ENCODE data around the gene CYP26C1.

Gene CYP26C1

DNA sequence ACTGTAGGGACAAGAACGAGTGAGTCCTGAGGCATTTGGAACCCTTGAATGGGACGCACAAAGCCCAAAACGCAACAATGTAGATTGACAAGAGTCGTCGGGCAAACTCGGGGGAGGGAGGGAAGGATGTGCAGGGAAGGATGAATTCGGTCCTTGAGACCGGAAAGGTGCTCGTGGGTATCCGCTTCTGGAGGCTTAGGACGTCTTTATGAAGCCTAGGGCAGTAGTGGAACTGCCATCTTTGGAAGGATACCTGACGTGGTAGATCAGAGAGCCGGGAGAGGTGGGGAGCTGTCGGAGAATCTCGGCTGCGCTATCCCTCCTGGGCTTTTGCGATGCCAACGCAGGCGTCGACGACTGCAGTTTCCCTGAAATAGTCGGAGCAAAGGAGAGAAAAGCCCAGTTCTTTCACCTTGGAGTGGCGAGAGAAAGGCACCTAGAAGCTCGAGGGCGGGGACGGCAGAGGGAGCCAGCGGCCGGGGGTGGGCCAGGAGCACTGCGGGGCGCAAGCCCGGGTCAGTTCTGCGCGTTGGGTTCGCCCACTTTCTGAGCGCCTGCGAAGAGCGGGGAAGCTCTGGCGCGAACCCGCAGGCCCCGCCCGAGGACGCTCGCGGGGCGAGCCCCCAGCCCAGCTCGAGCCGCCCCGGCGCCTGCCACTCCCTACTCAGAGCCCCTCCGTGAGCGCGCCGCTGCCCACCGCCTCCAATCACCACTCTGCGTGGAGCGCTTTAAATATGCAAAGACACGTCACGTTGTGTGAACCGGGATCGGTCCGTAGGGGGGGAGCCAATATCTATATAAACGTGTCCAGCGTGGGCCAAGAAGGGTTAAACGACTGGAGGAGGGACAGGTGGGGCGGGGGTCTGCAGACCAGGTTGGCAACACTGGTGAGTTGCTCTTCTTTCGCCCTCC is at the start of gene CYP26C1:
TSS of gene CYP26C1 (plus strand) at position 824 of the 912 bp plus-strand sequence. CDS start 466 bp downstream, outside the sequence.
- no peak for DNase-seq

GRCh38 chr10:93015722-93016121 is 44.9 kb upstream of the CYP26C1 start:
- DNase-seq = no peak

GRCh38 chr10:93023013-93023650 is 37.5 kb upstream of the CYP26C1 start:
- DNase-seq = no peak

DNA sequence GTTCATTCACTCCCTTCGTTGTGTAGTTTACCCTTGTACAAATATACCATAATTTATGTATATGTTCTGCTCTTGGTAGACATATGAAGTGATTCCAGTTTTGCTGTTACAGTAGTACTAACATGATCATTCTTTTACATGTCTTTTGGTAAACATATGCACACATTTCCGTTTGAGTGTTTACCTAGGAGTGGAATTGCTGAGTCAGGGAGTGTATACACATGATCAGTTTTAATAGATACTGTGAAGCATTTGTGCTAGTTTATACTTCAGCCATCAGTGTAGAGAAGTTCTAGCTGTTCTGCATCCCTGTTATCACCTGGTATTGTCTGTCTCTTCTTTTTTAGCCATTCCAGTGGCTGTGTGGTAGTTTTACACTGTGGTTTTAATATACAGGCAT is 34.5 kb upstream of the CYP26C1 start:
- DNase-seq = no peak

GRCh38 chr10:93027508-93027907 is 33.1 kb upstream of the CYP26C1 start:
- DNase-seq = no peak

- DNase-seq = no peak
These were observed 31.7 kb upstream of the CYP26C1 start for GRCh38 chr10:93028883-93029282.

- DNase-seq = no peak
These were observed 30.2 kb upstream of the CYP26C1 start for GRCh38 chr10:93030409-93030808.

GRCh38 chr10:93032105-93032808 is 28.3 kb upstream of the CYP26C1 start:
- DNase-seq = no peak

GRCh38 chr10:93032809-93033137 is 27.8 kb upstream of the CYP26C1 start:
- no peak for DNase-seq

GRCh38 chr10:93034426-93034825 is 26.2 kb upstream of the CYP26C1 start:
- DNase-seq = no peak

GRCh38 chr10:93039110-93039509 is 21.5 kb upstream of the CYP26C1 start:
- DNase-seq = no peak

DNA sequence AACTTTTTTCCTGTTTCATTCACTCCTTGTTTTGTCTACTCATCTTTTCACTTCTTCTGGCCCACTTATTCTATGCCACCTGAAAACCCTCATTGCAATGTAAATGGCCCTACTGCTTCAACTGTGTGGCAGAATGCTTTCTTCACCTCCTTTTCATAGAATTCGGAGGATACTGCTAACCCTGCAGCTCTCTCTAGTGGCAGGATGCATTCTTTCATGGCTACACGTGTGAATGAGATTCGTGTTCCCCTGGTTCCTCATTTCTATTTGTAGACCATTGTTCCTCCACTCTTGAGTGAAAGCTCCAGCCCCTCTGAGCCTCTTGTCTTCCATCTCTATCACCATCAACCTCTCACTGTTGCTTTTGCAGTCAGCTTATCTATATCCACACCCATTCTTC is 20.9 kb upstream of the CYP26C1 start:
- DNase-seq = peak; percentile 73

DNA sequence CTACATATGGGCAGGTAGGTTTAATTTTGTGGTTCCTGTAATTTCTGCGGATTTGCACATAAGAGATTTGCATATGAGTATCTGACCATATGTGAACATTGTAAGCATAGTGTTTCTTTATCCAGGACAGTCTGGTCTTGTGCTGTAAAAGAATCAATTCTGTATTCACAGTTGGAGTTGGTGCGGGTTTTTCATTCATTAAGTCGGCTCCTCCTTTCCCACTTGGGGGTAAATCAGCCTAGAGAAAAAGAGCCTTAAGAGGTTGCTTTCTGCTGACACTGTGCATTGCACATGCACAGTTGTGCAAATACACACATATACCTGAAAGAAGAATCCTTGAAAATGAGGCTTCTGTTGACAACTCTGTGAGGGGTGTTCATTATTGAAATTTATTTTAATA is 6.1 kb upstream of the CYP26C1 start:
- DNase-seq = no peak

DNA sequence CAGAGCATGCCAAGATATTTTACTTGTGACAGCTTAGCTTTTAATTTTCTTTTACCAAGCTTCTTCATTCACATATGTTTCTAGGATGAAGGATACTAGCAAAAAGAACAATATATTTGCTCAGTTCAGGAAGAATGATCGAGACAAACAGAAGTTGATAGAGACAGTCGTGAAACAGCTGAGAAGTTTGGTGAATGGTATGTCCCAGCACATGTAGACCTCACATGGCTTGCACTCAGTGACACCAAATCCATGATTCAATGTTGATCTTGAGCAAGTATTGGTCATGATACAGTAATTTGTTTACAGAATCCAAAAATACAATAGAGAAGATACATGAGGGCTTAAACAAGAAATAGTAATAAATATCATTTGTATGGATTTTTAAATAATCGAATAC is 2.5 kb upstream of the CYP26C1 start:
- DNase-seq = no peak

DNA sequence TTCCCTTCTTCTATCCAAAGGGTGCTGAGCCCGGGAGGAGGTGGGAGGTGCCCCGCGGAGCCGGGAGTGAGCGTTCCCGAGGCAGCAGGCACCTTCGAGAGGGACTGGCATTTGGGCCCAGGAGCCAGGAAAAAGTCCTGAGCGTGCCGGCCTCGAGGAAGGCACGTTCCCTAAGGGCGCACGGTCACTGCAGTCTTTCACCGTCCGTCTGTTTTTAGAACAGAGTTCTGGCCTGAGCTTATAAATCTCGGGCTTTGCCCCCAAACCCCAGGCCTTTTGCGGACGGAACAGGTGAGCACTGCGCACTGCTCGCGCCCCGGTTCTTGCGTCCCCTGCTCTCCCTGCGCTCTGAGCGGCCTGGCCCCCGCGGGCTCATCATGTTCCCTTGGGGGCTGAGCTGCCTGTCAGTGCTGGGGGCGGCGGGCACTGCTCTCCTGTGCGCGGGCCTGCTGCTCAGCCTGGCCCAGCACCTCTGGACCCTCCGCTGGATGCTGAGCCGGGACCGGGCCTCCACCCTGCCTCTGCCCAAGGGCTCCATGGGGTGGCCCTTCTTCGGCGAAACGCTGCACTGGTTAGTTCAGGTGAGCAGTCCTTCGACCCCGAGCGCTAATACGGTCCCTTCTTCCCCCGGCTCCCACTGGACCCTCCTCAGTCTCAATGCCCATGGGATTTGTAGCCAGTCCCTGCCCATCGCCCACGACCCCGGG is 442 bp downstream of the CYP26C1 start:
- no peak for DNase-seq

- no peak for DNase-seq
These were observed 1.3 kb downstream of the CYP26C1 start for GRCh38 chr10:93061594-93062513.

GRCh38 chr10:93062514-93063143 is 2.0 kb downstream of the CYP26C1 start:
- DNase-seq = no peak

DNA sequence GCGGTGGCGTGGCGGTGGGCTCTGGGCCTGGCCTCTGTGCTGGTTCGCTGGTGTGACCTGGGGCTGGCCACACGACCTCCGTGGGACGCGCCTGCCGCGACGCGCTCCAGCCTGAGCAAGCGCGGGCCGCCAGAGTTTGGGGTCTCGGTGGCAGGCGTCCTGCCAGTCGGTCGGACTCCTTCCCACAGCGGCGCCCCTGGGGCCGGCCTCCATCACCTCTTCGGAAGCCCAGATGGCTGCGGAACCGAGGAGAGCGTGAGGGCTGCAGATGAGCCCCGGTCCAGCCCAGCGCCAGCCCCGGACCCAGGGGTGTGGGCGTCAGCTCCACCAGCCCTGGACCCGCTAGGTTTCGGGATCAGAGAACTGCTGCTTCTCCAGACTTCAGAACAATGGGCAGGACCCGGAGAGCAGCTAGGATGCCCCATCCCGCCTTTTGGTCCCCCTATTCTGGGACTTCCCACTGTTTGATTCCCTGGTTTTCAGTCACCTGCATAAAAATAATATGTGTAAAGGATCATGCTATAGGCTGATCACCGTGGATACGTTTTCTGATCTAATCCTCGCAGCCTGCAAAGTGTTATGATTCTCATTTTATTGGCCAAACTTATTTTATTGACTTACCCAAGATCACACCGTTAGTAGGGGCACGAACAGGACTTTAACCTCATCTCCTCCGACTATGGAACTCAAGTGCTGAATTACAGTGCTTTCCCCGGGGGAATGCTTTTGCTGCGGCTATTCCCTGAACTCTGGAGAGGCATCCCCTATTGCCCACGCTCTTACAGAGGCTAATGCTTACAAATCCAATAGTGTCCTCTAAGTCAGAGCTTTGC is 2.8 kb downstream of the CYP26C1 start:
- no peak for DNase-seq

DNA sequence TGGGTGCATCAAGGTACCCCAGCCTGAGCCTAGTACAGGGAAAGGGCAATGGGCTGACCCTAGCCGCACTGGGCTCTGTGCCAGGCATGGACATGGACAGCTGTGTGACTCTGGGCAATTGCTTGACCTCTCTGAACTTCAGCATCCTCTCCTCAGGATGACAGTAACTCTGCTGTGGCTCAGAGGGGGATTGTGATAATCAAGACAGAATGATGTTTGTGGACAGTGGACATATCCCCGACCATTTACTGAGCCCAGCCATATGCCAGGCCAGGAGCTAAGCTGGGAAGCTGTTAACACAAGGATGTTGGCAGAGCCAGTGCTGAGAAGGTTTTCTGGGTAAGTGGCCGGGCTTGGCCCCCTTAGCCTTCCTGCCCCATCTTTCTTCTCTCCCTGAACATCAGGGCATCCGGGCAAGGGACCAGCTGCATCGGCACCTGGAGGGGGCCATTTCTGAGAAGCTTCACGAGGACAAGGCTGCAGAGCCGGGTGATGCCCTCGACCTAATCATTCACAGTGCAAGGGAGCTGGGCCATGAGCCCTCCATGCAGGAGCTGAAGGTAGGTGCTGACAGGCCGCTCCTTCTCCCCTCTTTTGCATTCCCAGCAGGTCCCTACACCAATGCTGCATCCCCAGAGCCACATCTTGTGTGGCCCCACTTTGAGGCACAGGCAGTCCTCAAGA is 3.5 kb downstream of the CYP26C1 start:
- DNase-seq = no peak
